ENCODE results near the gene TMEM123.

TMEM123 gene

GRCh38 chr11:102485095-102485722 lies 32.6 kb upstream of the TMEM123 start:
- H3K4me3 ChIP-seq (replicated peaks; ENCODE audit: low read depth, low read length): no peak overlapping the region
- TF ChIP-seq, protein P1, sequence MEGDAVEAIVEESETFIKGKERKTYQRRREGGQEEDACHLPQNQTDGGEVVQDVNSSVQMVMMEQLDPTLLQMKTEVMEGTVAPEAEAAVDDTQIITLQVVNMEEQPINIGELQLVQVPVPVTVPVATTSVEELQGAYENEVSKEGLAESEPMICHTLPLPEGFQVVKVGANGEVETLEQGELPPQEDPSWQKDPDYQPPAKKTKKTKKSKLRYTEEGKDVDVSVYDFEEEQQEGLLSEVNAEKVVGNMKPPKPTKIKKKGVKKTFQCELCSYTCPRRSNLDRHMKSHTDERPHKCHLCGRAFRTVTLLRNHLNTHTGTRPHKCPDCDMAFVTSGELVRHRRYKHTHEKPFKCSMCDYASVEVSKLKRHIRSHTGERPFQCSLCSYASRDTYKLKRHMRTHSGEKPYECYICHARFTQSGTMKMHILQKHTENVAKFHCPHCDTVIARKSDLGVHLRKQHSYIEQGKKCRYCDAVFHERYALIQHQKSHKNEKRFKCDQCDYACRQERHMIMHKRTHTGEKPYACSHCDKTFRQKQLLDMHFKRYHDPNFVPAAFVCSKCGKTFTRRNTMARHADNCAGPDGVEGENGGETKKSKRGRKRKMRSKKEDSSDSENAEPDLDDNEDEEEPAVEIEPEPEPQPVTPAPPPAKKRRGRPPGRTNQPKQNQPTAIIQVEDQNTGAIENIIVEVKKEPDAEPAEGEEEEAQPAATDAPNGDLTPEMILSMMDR (IDR thresholded peaks at IDR 0.05; ENCODE audit: low read length, missing control alignments): no peak
- DNase-seq (ENCODE audit: low read depth): peak; percentile 57

DNA sequence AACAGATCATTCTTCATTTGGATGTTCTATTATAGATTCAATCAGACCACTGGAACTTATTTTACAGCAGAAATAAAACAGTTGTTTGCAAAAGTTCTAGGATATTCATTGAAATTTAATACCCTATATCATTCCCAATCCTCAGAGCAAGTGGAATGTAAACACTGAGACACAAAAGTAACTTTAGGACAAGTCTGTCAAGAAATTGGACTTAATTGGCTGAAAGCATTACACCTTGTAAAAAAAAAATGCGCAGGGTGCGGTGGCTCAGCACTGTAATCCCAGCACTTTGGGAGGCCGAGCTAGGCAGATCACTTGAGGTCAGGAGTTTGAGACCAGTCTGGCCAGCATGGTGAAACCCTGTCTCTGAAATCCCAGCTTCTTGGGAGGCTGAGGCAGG lies 29.9 kb upstream of the TMEM123 start:
- TF ChIP-seq, protein P1 (IDR thresholded peaks at IDR 0.05; ENCODE audit: low read length, missing control alignments): no peak
- no peak overlapping the region for H3K4me3 ChIP-seq (replicated peaks; ENCODE audit: low read depth, low read length)

DNA sequence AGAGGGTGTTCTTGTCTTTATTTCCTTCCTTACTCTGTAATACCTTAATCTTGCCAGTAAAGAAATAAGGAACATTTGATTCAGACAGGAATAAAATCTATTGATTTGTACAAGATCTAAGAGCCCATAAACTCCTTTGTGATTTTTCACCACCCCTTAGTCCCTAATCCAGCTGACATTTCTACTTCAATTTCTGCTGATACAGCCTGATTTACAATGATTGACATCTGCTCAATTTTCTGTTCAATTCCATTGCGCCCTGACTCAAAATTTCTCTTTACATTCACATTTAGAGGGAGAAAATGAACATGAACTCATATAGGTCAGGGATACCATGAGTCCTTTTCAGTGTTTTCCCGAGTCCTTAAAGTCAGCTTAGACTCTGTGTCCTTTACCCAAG lies 27.2 kb upstream of the TMEM123 start:
- TF ChIP-seq, protein P1 (IDR thresholded peaks at IDR 0.05; ENCODE audit: low read length, missing control alignments): no peak
- no peak for DNase-seq (ENCODE audit: low read depth)
- H3K4me3 ChIP-seq (replicated peaks; ENCODE audit: low read depth, low read length): no peak overlapping the region

More for the DNA sequence above, 29.9 kb upstream of the TMEM123 start:
- DNase-seq (ENCODE audit: low read depth): no peak

- no peak for DNase-seq (ENCODE audit: low read depth)
- TF ChIP-seq, protein P1 (IDR thresholded peaks at IDR 0.05; ENCODE audit: low read length, missing control alignments): no peak
- H3K4me3 ChIP-seq (replicated peaks; ENCODE audit: low read depth, low read length): no peak overlapping the region
Observed at GRCh38 chr11:102478673-102479299, 26.2 kb upstream of the TMEM123 start.

DNA sequence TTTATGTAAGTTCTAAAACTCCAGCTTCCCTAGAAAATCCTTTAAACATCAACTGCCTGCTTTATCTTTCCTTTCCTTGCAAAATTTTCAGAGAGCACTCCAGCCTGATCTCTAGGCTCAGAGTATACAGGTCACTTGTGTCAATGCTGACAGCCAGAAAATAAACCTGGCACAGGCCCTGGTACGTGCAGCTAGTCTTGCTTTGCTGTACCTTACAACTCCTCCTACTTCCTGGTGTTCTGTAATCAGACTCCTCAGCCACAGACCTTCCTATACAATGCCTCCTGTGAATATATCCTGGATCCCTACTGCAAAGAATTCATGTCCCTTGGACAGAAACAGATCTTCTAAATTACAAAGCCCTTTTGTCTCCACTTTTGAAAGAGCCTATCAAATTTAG lies 24.2 kb upstream of the TMEM123 start:
- TF ChIP-seq, protein P1 (IDR thresholded peaks at IDR 0.05; ENCODE audit: low read length, missing control alignments): no peak
- peak; percentile 51 for DNase-seq (ENCODE audit: low read depth)

DNA sequence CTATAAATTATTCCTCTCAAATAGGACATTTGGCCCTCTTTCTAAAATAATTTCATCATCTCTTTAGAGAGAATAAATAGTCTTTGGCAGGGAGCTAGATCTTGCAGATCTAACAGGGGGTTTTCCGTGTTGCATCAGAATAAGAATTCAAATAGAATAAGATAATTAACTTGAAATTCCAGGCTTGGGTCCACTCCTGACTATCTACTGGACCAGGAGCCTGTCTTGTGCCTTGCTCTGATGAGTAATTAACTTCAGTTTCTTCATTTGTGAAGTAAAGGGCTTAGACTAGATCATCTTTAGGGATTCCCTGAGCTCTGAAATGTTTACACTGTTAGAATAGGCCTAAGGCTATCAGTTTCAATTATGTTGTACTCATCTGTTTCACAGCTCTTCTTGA lies 23.5 kb upstream of the TMEM123 start:
- no peak overlapping the region for H3K4me3 ChIP-seq (replicated peaks; ENCODE audit: low read depth, low read length)
- TF ChIP-seq, protein P1 (IDR thresholded peaks at IDR 0.05; ENCODE audit: low read length, missing control alignments): no peak
- peak; percentile 70 for DNase-seq (ENCODE audit: low read depth)

More for the DNA sequence above, 24.2 kb upstream of the TMEM123 start:
- no peak overlapping the region for H3K4me3 ChIP-seq (replicated peaks; ENCODE audit: low read depth, low read length)

GRCh38 chr11:102473543-102473942 lies 21.0 kb upstream of the TMEM123 start:
- H3K4me3 ChIP-seq (replicated peaks; ENCODE audit: low read depth, low read length): no peak overlapping the region
- no peak for DNase-seq (ENCODE audit: low read depth)
- TF ChIP-seq, protein P1 (IDR thresholded peaks at IDR 0.05; ENCODE audit: low read length, missing control alignments): no peak

Data from fibroblast of pulmonary artery (primary cell).